ENCODE results near the gene EXOSC3. TPM values are rescaled to one million over a fixed set of nuclear protein-coding genes. Genes with fewer than 3 reads are reported as not detected.

EXOSC3 gene
- total RNA-seq, 1 experiment from 2014 or later = 81.0 TPM

DNA sequence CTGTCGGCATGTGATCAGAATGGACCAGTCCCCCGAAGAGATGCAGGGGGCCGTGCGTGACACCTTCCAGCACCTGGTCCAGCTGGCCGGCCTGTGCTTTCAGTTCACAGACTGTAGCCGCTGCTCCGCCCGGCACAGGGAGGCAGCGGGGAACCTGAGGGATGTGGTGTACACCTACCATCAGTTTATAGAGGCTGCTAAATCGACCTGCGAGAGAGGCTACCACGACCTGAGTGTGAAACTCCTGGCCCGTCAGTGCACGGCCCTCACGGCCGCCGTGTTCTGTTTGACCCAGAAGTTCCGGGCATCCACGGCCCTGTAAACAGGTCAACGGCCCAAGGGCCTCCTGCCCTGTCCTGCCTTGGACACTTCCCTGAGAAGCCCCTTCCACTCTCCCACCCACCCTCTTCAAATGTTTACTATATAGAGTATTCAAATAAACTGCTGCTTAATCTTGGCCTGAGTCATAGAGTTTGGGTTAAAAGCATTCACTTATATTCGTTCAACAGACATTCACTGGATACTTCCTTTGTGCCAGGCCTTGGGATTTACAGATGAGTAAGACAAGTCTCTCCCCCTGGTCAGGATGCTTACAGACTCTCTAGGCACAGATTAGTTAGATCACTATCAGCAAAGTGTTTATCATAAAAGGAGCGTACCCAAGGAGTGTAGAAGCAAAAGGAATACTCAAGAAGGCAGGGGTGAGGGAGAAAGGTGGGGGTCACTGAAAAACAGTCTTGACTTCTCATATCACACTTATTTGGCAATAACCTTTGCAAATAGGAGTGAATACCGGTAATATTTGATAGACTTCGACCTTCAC, 38.2 kb downstream of the EXOSC3 start:
- H3K4me3 Mint-ChIP-seq = no peak overlapping the region
- Histone ChIP-seq H3K23ac (ENCODE audit: insufficient read length, low read depth, low read length) (no peak overlapping the region), H3T11ph (ENCODE audit: low read length) (no peak overlapping the region), H3K18ac (ENCODE audit: insufficient read length, low read depth, low read length) (no peak overlapping the region), H3K27ac (ENCODE audit: insufficient read length, low read depth, low read length) (no peak overlapping the region), H2AFZ (ENCODE audit: low read length) (no peak overlapping the region), H3K14ac (ENCODE audit: insufficient read depth, low read length) (no peak overlapping the region), H3K4ac (ENCODE audit: low read depth, low read length) (no peak overlapping the region), H3K79me2 (ENCODE audit: insufficient read depth, low read length) (no peaks in the 10 kb centered on the region), H3K23me2 (ENCODE audit: insufficient read length, low read depth, low read length, poor library complexity, severe bottlenecking) (no peaks in the 10 kb centered on the region), H2BK15ac (ENCODE audit: low read depth, low read length) (no peak overlapping the region), H4K5ac (ENCODE audit: insufficient read length, low read depth, low read length) (no peak overlapping the region), H3K4me1 (ENCODE audit: insufficient read depth, low read length) (no peaks in the 10 kb centered on the region), H2AK5ac (ENCODE audit: insufficient read length, low read length) (no peak overlapping the region), H3K79me1 (ENCODE audit: insufficient read depth, low read depth, low read length, poor library complexity, severe bottlenecking) (no peaks in the 10 kb centered on the region), H4K20me1 (ENCODE audit: control insufficient read depth, insufficient read depth, insufficient read length) (no peaks in the 10 kb centered on the region), H2BK5ac (ENCODE audit: insufficient read length, low read length) (no peak overlapping the region), H2BK120ac (ENCODE audit: low read depth, low read length, poor library complexity, severe bottlenecking) (no peak overlapping the region), H4K8ac (replicated peaks; ENCODE audit: insufficient read length, low read depth, low read length) (no peak overlapping the region), H3K56ac (ENCODE audit: insufficient read length, low read depth, low read length) (no peak overlapping the region), H3K9me3 (ENCODE audit: control insufficient read depth, low read depth, low read length) (no peaks in the 10 kb centered on the region), H3K27me3 (ENCODE audit: insufficient read depth, low read length) (no peaks in the 10 kb centered on the region), H2BK20ac (ENCODE audit: low read depth, low read length, poor library complexity, severe bottlenecking) (no peak overlapping the region), H2BK12ac (ENCODE audit: insufficient read length, low read depth, low read length) (no peak overlapping the region), H3K9ac (ENCODE audit: extremely low read depth, insufficient read length, low read length) (no peak overlapping the region), H4K91ac (ENCODE audit: insufficient read length, low read depth, low read length) (no peak overlapping the region), H3K4me2 (ENCODE audit: insufficient read depth, insufficient read length, low read length) (no peak overlapping the region)
- DNase-seq = no peak
- H3K9me3 Mint-ChIP-seq = no peaks in the 10 kb centered on the region
- TF ChIP-seq, protein P1, sequence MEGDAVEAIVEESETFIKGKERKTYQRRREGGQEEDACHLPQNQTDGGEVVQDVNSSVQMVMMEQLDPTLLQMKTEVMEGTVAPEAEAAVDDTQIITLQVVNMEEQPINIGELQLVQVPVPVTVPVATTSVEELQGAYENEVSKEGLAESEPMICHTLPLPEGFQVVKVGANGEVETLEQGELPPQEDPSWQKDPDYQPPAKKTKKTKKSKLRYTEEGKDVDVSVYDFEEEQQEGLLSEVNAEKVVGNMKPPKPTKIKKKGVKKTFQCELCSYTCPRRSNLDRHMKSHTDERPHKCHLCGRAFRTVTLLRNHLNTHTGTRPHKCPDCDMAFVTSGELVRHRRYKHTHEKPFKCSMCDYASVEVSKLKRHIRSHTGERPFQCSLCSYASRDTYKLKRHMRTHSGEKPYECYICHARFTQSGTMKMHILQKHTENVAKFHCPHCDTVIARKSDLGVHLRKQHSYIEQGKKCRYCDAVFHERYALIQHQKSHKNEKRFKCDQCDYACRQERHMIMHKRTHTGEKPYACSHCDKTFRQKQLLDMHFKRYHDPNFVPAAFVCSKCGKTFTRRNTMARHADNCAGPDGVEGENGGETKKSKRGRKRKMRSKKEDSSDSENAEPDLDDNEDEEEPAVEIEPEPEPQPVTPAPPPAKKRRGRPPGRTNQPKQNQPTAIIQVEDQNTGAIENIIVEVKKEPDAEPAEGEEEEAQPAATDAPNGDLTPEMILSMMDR (conservative IDR thresholded peaks at IDR 0.05) = no peak
- no peaks in the 10 kb centered on the region for H3K36me3 Mint-ChIP-seq (ENCODE audit: insufficient read depth in 1 of 3, low read depth in 3 of 3)
- H3K27ac Mint-ChIP-seq = no peak overlapping the region; a peak in 1 of 7 replicates
- H3K27me3 Mint-ChIP-seq (ENCODE audit: low read depth) = peaks cover 14% of the 10 kb centered on the region
- WGBS (ENCODE audit: extremely low coverage, insufficient read length, low lambda C conversion rate) = no CpG with 5 or more reads among the region's 24 CpGs
- peaks cover 2 to 8% of the 10 kb centered on the region in 2 experiments for H3K4me1 Mint-ChIP-seq
